Fibroblast of upper back skin (primary cell): ENCODE data around the gene NEUROD4.

Source experiments
- DNase-seq: peaks from one replicate; pipeline ENCODE4 v3.0.0-alpha.2; 2013

The NEUROD4 gene

DNA sequence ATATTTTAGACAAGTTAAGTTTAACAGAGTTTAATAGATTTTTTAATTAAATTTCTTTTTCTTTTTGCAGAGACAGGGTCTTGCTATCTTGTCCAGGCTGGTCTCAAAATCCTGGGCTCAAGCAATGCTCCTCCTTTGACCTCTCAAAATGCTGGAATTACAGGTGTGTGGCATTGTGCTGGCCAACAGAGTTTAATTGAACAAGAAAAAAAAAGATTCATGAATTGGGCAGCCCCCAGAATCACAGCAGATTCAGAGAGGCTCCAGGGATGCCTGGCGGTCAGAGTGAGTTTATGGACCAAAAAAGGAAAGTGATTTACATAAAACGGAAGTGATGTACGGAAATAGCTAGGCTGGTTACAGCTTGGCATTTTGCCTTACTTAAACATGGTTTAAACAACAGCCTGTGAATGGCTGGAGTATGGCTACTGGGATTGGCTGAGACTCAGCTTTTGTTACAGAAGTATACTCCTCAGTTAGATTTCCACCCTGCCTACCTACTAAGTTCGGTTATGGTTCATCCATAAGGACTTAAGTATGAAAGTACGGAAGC is 20.7 kb upstream of the NEUROD4 start:
- no peak for DNase-seq

DNA sequence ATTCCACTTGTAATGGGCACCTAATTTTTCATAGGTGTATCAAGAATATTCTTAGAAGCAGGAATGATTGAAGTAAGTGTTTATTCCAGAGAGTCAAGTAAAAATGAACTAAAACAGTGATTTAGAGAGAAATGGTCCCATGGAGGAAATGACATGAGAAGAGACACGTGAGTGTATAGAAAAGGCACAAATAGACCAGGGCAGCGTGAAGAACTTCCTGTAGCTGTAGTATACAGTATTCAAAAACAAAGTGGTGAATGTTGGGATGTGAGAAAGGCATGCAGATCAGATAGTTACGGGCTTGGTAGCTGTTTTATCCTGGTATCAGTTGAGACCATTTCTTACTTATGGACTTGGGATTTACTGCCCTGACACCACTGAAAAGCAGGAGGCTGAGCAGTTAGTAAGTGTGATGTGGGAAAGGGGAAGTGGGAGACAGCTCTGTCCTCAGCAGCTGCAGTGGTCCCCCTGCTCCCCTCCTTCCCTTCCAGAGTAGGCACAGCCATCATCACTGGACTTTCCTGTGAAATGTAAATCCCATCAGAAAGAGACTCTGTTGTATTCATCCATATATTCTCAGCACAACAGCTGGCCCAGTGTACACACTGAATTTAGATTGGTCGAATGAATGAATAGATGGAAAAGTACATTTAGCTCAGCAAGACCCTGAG is 18.4 kb upstream of the NEUROD4 start:
- no peak for DNase-seq

- DNase-seq: no peak
Observed at GRCh38 chr12:55002355-55002754, 17.4 kb upstream of the NEUROD4 start.

DNA sequence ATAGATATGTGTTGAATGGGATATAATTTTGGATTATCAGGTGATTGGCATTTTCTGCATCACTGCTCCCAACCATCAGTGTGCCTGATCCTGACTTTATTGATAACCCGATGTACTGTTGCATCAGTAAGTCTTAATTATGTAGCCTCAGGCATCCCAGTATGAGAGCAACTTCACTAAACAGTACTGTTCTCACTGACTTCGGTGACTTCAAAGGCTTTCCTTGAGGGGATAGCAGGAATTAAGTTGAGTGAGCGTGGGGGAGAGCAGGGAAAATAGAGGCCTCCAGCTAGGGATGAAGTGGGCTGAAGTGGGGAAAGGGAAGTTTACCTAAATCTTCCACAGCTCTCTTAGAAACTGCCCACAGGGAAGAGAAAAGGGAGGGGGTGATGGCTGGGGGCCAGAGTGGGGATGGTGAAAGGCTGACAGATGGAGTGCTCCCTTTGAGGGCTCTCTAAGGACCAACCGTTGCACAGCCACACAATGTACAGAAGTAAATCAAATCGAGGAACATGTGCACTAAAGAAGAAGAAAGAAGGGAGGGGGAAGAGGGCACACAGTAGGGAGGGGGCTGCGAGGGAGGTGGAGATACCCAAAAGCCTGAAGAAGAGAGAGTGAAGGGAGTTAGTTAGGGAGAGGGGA is 10.7 kb upstream of the NEUROD4 start:
- DNase-seq: no peak

DNA sequence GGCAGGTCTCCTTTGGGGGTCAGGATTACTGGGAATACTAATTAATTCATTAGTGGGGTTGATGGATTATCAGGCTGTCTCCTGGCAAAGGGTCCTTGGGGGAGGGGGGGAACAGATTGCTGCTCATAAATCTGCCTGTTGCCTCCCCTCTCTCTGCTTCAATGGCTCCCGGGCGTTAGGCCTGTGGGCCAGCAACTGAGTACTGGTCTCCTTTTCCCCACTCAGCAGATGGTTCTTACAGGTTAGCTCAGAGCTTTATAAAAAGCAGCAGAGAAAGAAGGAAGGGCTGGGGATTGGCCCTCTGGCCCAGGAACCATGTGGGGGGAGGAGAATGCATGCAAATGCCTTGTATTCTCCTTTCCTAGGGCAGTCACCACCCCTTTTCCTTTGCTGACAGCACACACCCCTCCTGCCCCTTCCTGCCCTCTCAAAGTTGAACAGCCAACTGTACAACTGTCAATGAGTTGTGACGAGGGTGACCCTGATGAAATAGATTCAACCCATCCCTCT is 2.3 kb upstream of the NEUROD4 start:
- DNase-seq: no peak

GRCh38 chr12:55024575-55024974 is 4.8 kb downstream of the NEUROD4 start:
- no peak for DNase-seq

GRCh38 chr12:55025508-55025907 is 5.7 kb downstream of the NEUROD4 start:
- no peak for DNase-seq

DNA sequence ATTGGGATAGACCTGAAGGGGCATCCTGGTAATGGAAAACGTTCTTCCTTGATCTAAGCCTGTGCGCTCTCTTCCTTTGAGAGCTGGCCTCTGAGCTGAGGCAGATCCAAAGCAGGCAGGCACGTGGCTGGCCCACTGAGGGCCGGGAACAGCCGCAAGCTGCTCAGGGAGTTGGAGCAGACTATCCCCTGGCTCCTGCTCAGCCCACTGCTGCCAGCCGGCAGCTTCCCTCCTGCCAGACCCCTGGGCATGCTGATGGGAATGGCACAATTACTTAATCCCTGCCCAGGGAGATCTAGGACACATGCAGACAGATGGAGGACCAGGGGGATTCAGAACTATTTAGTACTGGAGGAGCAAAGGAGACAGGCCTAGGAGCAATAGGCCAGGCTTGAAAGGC is 14.4 kb downstream of the NEUROD4 start:
- no peak for DNase-seq

GRCh38 chr12:55036326-55037115 is 16.7 kb downstream of the NEUROD4 start:
- no peak for DNase-seq

GRCh38 chr12:55037351-55037987 is 17.7 kb downstream of the NEUROD4 start:
- DNase-seq: no peak

GRCh38 chr12:55039395-55040354 is 19.9 kb downstream of the NEUROD4 start:
- DNase-seq: no peak

DNA sequence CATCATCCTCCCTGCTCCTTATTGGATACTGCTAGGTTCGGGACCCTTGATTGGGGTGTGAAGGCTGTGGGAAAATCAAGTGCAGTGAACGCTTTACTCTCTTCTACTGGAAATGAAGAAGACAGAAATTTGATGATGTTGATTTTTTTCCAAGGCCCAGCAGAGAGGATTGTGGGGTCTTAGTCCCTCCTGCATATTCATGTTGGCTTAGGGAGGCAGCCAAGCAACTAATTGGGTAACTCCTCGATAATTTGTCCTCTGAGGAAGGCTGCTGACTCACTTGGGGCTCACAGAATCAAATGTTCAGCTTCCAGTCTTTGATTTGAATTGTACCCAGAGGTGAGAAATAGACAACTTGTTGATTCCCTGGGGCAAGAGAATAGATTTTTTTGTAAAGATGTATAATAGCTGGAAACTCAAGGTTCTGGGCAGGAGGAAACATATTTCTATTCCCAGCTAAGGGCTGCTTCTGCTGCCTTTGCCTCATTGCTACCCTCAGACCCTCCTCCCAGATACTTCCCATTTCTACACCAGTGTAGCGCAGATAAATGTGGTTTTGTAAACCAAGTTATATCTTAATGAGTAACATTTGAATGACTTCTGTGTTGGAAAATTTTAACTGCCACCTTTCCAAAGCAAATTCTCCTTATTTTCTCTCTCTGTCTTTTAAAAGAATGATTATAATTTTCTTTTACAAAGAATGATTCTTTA is 21.7 kb downstream of the NEUROD4 start:
- DNase-seq: no peak

DNA sequence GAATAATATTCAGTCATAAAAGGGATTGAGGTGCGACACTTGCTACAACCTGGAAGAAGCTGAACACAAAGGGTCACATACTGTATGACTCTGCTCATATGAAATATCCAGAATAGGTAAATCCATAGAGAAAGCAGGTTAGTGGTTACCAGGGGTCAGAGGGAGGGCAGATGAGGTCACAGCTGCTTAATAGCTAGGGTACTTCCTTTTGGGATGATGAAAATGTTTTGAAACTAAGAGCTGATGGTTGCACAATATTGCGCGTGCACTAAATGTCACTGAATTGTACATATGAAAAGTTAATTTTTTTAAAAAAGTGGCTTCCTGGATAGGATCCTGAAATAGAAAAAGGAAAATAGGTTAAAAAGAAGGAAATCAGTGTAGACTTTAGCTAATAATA is 23.8 kb downstream of the NEUROD4 start:
- DNase-seq: no peak

- no peak for DNase-seq
Observed at GRCh38 chr12:55044135-55044534, 24.4 kb downstream of the NEUROD4 start.

DNA sequence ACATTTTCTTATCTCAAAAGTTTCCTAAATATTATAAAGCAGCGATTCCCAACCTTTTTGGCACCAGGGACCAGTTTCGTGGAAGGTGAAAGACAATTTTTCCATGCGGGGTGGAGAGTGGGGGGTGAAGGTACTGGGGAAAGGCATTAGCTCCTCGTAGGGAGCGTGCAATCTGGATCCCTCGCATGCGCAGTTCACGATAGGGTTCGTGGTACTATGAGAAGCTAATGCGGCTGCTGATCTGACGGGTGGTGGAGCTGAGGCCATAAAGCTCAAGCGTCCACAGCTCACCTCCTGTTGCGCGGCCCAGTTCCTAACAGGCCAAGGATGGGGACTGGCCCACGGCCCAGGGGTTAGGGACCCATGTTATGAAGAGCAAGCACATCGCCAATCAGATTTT is 29.9 kb downstream of the NEUROD4 start:
- no peak for DNase-seq

DNA sequence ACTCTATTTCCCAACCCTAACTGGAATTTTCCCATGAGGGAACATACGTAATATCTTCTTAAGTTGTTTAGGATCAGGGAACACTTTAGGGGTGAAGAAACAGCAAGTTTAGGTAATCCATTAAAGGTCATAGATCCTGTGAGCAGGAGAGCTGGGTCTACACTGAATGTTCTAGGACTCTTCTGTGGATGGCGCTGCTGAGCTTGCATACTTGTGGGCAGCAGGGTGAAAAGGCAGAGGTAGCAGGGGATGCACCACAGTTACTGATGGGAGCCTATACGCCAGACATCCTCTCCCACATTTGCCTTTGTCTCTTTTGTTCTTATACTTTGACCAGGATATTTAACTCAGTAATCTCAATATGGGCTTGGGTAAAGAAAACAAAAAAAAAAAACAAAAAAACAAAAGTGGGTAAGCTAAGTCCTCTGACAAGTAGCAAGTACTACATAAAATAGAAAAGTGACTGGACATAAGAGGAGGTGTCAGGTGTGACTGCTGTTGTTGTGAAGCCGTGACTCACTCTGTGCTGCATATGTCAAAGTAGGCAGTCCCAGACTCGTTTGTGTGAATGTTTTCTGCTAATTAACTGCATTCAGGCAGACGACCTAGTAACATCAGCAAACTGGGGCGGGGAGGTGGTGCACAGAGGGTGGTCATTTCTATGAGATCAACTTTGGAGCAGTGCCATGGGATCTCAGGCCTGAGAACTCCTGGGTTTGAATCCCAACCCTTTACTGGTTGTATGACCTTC is 31.6 kb downstream of the NEUROD4 start:
- DNase-seq: no peak

DNA sequence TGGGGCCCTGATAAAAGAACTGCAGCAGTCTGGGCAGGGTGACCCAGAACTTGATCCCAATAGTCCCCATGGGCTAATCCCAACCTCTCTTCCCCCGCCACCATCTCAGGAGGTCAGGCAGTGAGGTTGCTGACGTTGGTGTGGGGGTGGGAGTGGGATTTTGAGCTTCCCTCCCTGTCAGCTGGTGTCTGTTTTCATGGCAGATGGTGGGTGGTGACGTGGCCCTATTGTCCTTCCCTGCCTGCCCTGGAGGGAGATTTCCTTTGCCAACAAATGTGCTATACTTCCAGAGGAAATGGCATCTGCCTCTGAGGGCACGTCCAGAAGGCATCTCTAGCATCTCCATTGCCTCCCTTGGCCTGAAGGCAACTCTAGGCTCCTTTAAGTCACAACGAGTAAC is 37.7 kb downstream of the NEUROD4 start:
- DNase-seq: no peak

DNA sequence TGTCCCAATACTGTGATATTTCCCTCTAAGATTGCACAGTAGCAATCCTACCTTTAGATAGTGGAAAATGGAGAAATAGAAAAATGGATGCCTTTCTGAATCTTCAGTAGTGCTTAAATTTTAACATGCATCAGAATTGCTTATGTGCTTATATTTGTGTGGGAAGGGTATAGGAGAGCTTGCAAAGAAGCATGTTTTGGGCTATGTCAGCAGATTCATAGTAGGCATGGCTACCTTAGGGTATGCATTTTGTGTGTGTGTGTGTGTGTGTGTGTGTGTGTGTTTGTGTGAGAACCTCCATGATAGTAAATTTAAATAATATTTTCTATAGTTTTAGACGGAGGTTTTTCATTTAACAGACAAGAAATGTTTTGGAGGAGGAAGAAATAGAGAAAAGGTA is 38.3 kb downstream of the NEUROD4 start:
- no peak for DNase-seq

DNA sequence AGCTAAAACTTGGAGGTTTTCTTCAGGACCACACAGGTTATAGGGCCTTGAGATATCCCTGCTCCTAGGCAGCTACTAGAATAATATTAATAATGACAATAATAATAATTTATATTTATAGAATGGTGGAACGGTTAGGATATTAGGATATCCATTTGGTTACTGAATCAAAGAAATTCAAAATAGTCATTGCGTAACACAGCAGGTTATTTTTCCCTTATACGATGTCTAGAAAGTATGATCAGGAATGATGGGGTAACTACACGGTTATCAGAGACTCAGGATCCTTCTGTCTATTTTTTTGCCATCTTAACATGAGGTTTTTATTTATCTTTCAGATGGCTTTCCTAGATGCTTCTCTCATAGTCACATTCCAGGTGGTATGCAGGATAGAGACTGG is 39.0 kb downstream of the NEUROD4 start:
- no peak for DNase-seq

- DNase-seq: no peak
Observed at GRCh38 chr12:55060470-55060869, 40.7 kb downstream of the NEUROD4 start.
